ENCODE results near the gene MYH10. TPM values are rescaled to one million over a fixed set of nuclear protein-coding genes. Genes with fewer than 3 reads are reported as not detected.
A peak's percentile ranks its signal among the peaks of the same experiment; 100 is the strongest.

Gene MYH10
- total and polyA plus RNA-seq, 9 of the 15 experiments (the other 6 are each of a cell fraction or from before 2014, with no cell fraction given) = 16.3 to 95.3 (median 39.7) TPM

DNA sequence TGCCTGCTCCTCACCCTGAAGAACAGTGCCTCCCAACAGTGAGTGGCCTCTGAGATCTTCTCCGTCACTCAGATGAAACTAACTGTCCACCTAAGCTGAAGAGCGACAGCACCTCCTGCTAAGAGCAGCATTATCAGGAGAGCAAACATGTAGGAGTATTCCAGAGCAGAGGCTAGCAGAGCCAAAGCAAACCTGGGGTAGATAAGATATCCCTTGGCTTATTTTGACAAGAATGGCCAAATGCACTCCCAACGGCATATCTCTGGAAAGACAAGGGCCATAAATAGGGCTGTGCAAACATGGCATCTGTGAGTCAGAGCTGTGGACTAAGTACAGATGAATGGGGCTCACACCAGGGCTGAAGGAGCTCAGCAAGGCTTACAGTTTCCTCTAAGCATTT, 98.5 kb downstream of the MYH10 start (continued):
- TF ChIP-seq ZNF431 (CRISPR knock-in tag; IDR thresholded peaks at IDR 0.05) (no peak), BHLHE40 (IDR thresholded peaks at IDR 0.05; ENCODE audit: low read length) (peak; percentile 61; the same call in 1 of the 2 replicates), ETV1 (tag; conservative IDR thresholded peaks at IDR 0.05; ENCODE audit: low read depth) (no peak), HLTF (IDR thresholded peaks at IDR 0.05) (no peak), ZNF707 (CRISPR knock-in tag; conservative IDR thresholded peaks at IDR 0.05) (no peak), EP400 (IDR thresholded peaks at IDR 0.05) (no peak), OTX1 (CRISPR knock-in tag; IDR thresholded peaks at IDR 0.05) (no peak), TAF1 (IDR thresholded peaks at IDR 0.05; ENCODE audit: control insufficient read depth, extremely low read depth, insufficient read depth, low read length, severe bottlenecking) (peak; percentile 25), POLR2AphosphoS5 (IDR thresholded peaks at IDR 0.05; ENCODE audit: control insufficient read depth, insufficient read depth, low read depth, low read length) (peak; percentile 96)
- TF ChIP-seq, protein P1, sequence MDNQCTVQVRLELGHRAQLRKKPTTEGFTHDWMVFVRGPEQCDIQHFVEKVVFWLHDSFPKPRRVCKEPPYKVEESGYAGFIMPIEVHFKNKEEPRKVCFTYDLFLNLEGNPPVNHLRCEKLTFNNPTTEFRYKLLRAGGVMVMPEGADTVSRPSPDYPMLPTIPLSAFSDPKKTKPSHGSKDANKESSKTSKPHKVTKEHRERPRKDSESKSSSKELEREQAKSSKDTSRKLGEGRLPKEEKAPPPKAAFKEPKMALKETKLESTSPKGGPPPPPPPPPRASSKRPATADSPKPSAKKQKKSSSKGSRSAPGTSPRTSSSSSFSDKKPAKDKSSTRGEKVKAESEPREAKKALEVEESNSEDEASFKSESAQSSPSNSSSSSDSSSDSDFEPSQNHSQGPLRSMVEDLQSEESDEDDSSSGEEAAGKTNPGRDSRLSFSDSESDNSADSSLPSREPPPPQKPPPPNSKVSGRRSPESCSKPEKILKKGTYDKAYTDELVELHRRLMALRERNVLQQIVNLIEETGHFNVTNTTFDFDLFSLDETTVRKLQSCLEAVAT (IDR thresholded peaks at IDR 0.05) = no peak
- TF ChIP-seq, protein P2, sequence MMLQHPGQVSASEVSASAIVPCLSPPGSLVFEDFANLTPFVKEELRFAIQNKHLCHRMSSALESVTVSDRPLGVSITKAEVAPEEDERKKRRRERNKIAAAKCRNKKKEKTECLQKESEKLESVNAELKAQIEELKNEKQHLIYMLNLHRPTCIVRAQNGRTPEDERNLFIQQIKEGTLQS (IDR thresholded peaks at IDR 0.05) = peak; percentile 65
- TF ChIP-seq, protein P2 (CRISPR knock-in tag; conservative IDR thresholded peaks at IDR 0.05) = 0 out of 2 replicates have a peak, but pooled peaks have one; percentile 33
- TF ChIP-seq, protein P3, sequence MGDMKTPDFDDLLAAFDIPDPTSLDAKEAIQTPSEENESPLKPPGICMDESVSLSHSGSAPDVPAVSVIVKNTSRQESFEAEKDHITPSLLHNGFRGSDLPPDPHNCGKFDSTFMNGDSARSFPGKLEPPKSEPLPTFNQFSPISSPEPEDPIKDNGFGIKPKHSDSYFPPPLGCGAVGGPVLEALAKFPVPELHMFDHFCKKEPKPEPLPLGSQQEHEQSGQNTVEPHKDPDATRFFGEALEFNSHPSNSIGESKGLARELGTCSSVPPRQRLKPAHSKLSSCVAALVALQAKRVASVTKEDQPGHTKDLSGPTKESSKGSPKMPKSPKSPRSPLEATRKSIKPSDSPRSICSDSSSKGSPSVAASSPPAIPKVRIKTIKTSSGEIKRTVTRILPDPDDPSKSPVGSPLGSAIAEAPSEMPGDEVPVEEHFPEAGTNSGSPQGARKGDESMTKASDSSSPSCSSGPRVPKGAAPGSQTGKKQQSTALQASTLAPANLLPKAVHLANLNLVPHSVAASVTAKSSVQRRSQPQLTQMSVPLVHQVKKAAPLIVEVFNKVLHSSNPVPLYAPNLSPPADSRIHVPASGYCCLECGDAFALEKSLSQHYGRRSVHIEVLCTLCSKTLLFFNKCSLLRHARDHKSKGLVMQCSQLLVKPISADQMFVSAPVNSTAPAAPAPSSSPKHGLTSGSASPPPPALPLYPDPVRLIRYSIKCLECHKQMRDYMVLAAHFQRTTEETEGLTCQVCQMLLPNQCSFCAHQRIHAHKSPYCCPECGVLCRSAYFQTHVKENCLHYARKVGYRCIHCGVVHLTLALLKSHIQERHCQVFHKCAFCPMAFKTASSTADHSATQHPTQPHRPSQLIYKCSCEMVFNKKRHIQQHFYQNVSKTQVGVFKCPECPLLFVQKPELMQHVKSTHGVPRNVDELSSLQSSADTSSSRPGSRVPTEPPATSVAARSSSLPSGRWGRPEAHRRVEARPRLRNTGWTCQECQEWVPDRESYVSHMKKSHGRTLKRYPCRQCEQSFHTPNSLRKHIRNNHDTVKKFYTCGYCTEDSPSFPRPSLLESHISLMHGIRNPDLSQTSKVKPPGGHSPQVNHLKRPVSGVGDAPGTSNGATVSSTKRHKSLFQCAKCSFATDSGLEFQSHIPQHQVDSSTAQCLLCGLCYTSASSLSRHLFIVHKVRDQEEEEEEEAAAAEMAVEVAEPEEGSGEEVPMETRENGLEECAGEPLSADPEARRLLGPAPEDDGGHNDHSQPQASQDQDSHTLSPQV (IDR thresholded peaks at IDR 0.05) = 0 out of 2 replicates have a peak, but pooled peaks have one; percentile 33
- TF ChIP-seq, protein P4, sequence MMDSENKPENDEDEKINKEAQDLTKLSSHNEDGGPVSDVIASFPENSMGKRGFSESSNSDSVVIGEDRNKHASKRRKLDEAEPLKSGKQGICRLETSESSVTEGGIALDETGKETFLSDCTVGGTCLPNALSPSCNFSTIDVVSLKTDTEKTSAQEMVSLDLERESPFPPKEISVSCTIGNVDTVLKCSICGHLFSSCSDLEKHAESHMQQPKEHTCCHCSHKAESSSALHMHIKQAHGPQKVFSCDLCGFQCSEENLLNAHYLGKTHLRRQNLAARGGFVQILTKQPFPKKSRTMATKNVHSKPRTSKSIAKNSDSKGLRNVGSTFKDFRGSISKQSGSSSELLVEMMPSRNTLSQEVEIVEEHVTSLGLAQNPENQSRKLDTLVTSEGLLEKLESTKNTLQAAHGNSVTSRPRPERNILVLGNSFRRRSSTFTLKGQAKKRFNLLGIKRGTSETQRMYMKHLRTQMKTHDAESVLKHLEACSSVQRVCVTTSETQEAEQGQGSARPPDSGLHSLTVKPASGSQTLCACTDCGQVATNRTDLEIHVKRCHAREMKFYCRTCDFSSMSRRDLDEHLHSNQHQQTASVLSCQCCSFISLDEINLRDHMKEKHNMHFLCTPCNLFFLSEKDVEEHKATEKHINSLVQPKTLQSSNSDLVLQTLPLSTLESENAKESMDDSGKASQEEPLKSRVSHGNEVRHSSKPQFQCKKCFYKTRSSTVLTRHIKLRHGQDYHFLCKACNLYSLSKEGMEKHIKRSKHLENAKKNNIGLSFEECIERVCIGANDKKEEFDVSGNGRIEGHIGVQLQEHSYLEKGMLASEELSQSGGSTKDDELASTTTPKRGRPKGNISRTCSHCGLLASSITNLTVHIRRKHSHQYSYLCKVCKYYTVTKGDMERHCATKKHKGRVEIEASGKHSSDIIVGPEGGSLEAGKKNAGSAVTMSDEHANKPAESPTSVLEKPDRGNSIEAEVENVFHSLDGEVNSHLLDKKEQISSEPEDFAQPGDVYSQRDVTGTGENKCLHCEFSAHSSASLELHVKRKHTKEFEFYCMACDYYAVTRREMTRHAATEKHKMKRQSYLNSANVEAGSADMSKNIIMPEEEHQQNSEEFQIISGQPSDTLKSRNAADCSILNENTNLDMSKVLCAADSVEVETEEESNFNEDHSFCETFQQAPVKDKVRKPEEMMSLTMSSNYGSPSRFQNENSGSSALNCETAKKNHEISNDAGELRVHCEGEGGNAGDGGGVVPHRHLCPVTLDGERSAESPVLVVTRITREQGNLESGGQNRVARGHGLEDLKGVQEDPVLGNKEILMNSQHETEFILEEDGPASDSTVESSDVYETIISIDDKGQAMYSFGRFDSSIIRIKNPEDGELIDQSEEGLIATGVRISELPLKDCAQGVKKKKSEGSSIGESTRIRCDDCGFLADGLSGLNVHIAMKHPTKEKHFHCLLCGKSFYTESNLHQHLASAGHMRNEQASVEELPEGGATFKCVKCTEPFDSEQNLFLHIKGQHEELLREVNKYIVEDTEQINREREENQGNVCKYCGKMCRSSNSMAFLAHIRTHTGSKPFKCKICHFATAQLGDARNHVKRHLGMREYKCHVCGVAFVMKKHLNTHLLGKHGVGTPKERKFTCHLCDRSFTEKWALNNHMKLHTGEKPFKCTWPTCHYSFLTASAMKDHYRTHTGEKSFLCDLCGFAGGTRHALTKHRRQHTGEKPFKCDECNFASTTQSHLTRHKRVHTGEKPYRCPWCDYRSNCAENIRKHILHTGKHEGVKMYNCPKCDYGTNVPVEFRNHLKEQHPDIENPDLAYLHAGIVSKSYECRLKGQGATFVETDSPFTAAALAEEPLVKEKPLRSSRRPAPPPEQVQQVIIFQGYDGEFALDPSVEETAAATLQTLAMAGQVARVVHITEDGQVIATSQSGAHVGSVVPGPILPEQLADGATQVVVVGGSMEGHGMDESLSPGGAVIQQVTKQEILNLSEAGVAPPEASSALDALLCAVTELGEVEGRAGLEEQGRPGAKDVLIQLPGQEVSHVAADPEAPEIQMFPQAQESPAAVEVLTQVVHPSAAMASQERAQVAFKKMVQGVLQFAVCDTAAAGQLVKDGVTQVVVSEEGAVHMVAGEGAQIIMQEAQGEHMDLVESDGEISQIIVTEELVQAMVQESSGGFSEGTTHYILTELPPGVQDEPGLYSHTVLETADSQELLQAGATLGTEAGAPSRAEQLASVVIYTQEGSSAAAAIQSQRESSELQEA (IDR thresholded peaks at IDR 0.05; ENCODE audit: low read depth) = no peak

All from K562 (cell line).